ENCODE data around the gene TTLL12.

GRCh38 chr22:43200031-43200430, 13.1 kb upstream of the TTLL12 start:
- TF ChIP-seq CTCF (IDR thresholded peaks at IDR 0.05) (no peak), EZH2 (IDR thresholded peaks at IDR 0.05; ENCODE audit: borderline replicate concordance, insufficient read depth, low read depth, low read length, poor library complexity, severe bottlenecking) (no peak)

Measured in B cell (primary cell).